ENCODE results near the gene ALPK3.
A peak's percentile ranks its signal among the peaks of the same experiment; 100 is the strongest.
"Not testable (repeated sequence)": the region's sequence is repeated elsewhere in the genome, so short reads cannot be mapped to it uniquely, and the experiment has no call there.

ALPK3 gene

GRCh38 chr15:84828086-84828908 is 11.1 kb downstream of the ALPK3 start:
- no peak for DNase-seq

DNA sequence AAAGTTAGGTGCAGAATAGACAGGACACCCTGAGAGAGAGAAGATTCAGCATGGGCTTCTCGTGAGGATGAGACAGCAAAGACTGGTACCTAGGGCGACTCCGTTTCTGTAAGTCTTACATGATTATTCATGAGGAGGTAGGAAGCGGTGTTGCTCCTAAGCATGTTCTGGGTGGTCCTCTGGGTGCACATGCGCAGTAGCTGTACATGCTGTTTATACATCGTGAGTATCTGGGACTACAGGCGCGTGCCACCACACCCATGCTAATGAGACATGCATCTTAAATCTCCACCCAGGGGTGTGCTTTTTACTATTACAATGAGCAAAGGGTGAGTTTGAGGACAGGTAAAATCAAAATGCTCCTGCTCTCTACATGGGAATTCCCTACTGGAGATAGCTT is 12.3 kb downstream of the ALPK3 start:
- no peak for DNase-seq

GRCh38 chr15:84830036-84830435 is 12.9 kb downstream of the ALPK3 start:
- DNase-seq, result no peak

DNA sequence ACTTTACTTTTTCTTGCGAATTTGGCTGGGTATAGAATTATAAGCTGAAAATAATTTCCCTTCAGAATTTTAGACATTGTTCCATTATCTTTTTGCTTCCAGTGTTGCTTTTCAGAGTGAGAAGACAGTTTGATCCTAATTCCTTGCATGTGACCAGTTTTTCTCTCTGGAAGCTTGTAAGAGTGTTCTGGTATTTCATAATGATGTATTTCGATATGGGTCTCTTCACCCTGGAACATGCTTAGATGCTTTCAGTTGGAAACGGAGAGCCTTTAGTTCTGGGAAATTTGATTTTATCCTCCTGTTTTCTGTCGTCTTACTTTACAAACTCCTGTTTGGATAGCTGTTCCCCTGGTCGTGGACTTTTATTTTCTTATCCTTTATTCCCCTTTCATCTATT is 13.9 kb downstream of the ALPK3 start:
- DNase-seq, result no peak

DNA sequence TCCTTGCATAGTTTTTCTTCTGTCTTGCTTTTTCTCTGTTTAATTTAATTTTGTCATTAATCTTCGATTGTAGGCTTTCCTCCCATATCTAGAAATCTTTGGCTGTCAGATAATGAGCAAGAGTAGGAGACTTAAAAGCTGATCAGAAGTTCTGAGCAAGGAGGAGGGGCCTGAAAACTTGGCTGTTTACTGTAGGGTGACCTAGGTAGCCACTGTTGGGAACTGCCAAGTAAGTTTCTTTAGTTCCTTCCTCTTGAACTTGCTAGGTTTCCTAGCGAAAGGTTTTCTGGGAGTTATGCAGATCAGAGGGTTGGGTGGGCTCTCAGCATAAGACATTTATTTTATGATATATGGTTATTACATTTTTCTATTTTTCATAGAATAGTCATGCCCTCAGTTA is 14.5 kb downstream of the ALPK3 start:
- DNase-seq, result no peak

GRCh38 chr15:84832448-84833040 is 15.4 kb downstream of the ALPK3 start:
- DNase-seq, result no peak

- DNase-seq, result no peak
These were observed 16.5 kb downstream of the ALPK3 start for GRCh38 chr15:84833447-84834228.

- DNase-seq, result no peak
These were observed 17.2 kb downstream of the ALPK3 start for GRCh38 chr15:84834229-84834955.

DNA sequence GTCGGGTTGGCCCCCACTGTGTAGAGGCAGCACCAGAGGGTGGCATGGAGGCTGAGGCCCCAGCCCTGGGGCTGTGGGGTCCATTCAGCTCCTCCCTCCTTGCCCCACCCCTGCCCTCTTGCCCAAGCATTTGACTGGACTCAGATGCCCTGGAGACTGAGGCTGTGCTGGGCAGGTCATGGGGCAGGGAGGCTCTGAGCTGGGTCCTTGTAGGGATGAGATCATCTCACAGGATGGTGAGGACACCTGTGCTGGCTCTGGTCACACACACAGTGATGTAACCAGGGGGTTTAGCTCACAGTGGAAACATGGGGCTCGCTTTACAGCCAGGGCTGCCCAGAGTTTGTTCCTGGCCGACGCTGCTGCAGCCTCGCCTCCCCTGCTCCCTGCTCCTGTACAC is 17.8 kb downstream of the ALPK3 start:
- DNase-seq, result no peak

- DNase-seq, result no peak
These were observed 18.6 kb downstream of the ALPK3 start for GRCh38 chr15:84835661-84836337.

DNA sequence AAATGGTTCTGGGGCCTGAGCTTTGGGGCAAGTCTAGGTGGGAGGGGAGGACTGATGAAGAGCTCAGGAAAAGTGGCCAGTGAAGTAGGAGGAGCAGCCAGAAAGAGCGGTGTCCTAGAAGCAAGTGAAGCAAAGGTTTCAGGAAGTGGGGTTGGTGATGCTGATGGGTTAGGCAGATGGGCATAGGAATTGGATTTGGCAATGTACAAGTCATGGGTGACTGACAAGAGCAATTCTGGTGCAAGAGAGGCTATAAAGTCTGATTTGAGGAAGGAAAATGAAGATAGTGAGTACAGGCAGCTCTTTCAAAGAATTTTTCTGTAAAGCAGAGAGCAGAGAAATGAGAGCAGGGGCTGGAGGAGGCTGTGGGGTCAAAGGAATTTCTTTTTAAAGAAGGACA is 19.7 kb downstream of the ALPK3 start:
- no peak for DNase-seq

GRCh38 chr15:84839714-84840113 is 22.6 kb downstream of the ALPK3 start:
- DNase-seq, result no peak

- no peak for DNase-seq
These were observed 23.1 kb downstream of the ALPK3 start for GRCh38 chr15:84840255-84840654.

- peak; percentile 38 for DNase-seq
These were observed 23.7 kb downstream of the ALPK3 start for GRCh38 chr15:84840741-84841429.

DNA sequence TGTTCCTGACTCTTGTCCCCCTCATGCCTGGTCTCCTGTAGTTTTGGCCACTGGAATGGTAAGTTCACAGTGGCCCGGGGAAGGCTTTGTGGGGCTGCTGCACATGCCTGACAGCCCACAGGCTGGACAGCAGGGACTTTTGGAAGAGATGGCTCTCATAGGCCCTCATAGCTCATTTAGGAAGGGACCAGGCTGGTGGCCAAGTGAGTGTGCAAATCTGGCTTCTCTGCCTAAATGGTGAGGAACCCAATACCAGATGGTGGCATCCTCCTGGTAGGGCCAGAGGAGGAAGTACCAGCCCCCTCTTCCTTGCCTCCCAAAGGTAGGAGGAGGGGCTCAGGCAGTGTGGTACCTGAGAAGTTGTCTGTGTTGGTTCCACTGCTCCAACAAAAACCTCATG is 25.6 kb downstream of the ALPK3 start:
- no peak for DNase-seq

- no peak for DNase-seq
These were observed 27.8 kb downstream of the ALPK3 start for GRCh38 chr15:84844964-84845363.

GRCh38 chr15:84845631-84846030 is 28.5 kb downstream of the ALPK3 start:
- not testable (repeated sequence) for DNase-seq

- DNase-seq, result no peak
These were observed 29.1 kb downstream of the ALPK3 start for GRCh38 chr15:84846269-84846668.

GRCh38 chr15:84847382-84847781 is 30.2 kb downstream of the ALPK3 start:
- no peak for DNase-seq

DNA sequence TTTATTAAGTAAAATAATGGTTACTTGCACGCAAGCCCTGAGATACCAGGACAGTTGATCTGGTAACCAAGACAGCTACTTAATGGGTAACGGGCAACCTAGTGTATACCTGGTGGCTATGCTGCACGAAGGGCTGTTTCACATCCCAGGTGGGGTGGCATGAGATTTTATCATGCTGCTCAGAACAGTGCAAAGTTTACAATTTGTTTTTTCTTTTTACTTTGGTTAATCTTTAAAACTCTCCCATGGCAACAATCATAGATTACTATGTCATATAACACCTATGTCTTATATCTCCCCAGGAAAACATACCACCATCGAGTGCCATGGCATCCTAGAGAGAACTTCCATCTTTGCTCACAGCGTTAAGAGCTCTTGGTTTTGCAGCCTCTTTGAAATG is 35.1 kb downstream of the ALPK3 start:
- no peak for DNase-seq

DNA sequence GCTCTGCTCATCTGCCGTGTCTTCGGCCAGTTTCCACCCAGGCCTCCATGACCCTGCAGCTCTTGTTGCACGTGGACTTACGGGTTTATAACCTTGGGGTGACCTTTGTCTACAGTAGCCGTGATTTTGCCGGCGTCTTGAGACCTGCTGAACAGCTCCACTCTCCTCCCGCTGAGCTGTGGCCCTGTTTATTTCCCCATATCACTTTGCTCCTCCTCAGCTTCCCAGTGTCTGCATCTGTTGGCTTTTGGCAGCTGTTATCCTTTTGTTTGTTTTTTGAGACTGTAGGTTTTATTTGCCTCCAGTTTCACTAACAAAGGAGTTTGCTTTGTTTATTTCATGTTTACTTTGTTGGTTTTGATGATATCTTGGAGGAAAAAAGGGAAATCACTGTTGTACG is 38.0 kb downstream of the ALPK3 start:
- no peak for DNase-seq

DNA sequence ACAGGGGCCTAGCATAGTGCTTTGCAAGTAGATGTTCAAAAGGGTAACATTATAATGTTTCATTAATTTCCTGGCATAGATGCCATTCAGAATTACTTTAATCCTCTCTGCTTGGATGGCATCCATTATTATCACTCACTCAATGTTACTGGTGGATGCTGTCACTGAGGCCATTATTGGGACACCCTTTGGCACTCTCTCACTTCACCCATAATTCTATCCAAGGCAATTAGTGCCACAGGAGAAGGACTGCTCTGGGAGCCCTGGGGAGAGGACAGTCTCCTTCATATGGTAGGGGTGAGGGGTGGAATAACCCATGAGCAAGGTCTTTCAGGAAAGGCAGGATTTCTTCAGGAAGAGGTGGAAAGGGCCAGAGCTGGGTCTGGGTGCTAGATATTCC is 38.6 kb downstream of the ALPK3 start:
- no peak for DNase-seq

Data from NCI-H774 (cell line).